Measurements from ENCODE around the gene RHOT2. TPM values are rescaled to one million over a fixed set of nuclear protein-coding genes. Genes with fewer than 3 reads are reported as not detected.

Gene RHOT2
- total and polyA plus RNA-seq, 2 of the 8 experiments (the other 6 are each of a cell fraction or from before 2014, with no cell fraction given), result 149 to 194 TPM

GRCh38 chr16:684961-685696, 17.2 kb downstream of the RHOT2 start (continued):
- no peak for TF ChIP-seq SIN3A (conservative IDR thresholded peaks at IDR 0.05 in 1 of 2, IDR thresholded peaks at IDR 0.05 in 1 of 2; ENCODE audit: low read depth in 1 of 2, low read length in 2 of 2)
- no peak for TF ChIP-seq CHD7 (IDR thresholded peaks at IDR 0.05; ENCODE audit: insufficient replicate concordance, low read length)
- TF ChIP-seq SP1 (IDR thresholded peaks at IDR 0.05; ENCODE audit: low read depth, low read length), result no peak
- TF ChIP-seq RNF2 (IDR thresholded peaks at IDR 0.05; ENCODE audit: borderline replicate concordance, low read depth, low read length, missing control alignments, poor library complexity, severe bottlenecking), result no peak
- TF ChIP-seq SP2 (IDR thresholded peaks at IDR 0.05; ENCODE audit: low read length), result no peak
- no peak for TF ChIP-seq JUND (IDR thresholded peaks at IDR 0.05; ENCODE audit: low read length)
- no peak for TF ChIP-seq RFX5 (IDR thresholded peaks at IDR 0.05; ENCODE audit: borderline replicate concordance, low read depth, low read length)
- no peak for TF ChIP-seq PHF8 (conservative IDR thresholded peaks at IDR 0.05; ENCODE audit: low read depth, low read length)

All from H1 (cell line).